HCT116 (cell line): ENCODE results near the gene FCRL6. TPM values are rescaled to one million over a fixed set of nuclear protein-coding genes. Genes with fewer than 3 reads are reported as not detected.

Experiments
- ATAC-seq: fragments of 200-7000 bp; cut with Tn5 transposase; 2 replicates; pipeline ENCODE4 v1.9.1; 2020; ENCODE audit warnings: mild to moderate bottlenecking, moderate library complexity
- Bru-seq: library from RNA; stranded (reverse); fragments of 400-500 nt; gene quantifications from one replicate; lab custom pipeline; 2021; lab: Mats Ljungman, UMichigan
- BruChase-seq, 2 experiments: library from RNA; stranded (reverse); fragments of 400-500 nt; gene quantifications; one replicate each; lab custom pipeline; 2021; lab: Mats Ljungman, UMichigan
- BruUV-seq: library from RNA; stranded (reverse); fragments of 400-500 nt; replicated peaks from 2 replicates; lab custom pipeline; 2021; lab: Mats Ljungman, UMichigan
- CTCF ChIA-PET: fragments of 300-600 bp; sonication (Branson Sonifier 250); formaldehyde crosslinking; loops from one replicate; lab custom pipeline; 2021; ENCODE audit warnings: antibody characterized with exemption; lab: Charles Lee
- POLR2A ChIA-PET: fragments of 300-600, 350-600 bp; sonication (Branson Sonifier 250); formaldehyde crosslinking; loops from one replicate; lab custom pipeline; 2021; ENCODE audit warnings: antibody characterized with exemption; lab: Charles Lee
- RAD21 ChIA-PET, 2 experiments: fragments of 300-600 bp; sonication (Branson Sonifier 250); formaldehyde crosslinking; loops; one replicate each; lab custom pipeline; 2023; ENCODE audit warnings: low total read pairs in 2 of 2; ENCODE audit not compliant: uncharacterized antibody in 2 of 2, unreplicated experiment in 2 of 2, low non-redundant PET in 1 of 2; lab: Charles Lee
- DNase-seq: peaks from one replicate; pipeline ENCODE4 v3.0.0-alpha.2; 2010; ENCODE audit warnings: low read depth, low spot score
- H2AFZ ChIP-seq: fragments of 200-600 bp; shearing (Covaris generic), sonication (generic); 2 replicates; pipeline ENCODE4 v1.6.1; 2017; ENCODE audit warnings: low read depth, mixed run types, mixed read lengths, antibody characterized with exemption, low read length; ENCODE audit not compliant: poor library complexity, severe bottlenecking
- H3K27ac ChIP-seq: 2 replicates; pipeline ENCODE4 v1.5.1; 2012; ENCODE audit warnings: low read depth, low read length
- H3K27me3 ChIP-seq: fragments of 200-600 bp; sonication (generic); 2 replicates; pipeline ENCODE4 v1.6.1; 2016; ENCODE audit warnings: mixed run types, low read length, mixed read lengths; ENCODE audit not compliant: insufficient read depth
- H3K36me3 ChIP-seq, 2 experiments: fragments of 200-500 bp in 1 of 2; fragments of 200-600 bp in 1 of 2; sonication (Bioruptor generic) in 1 of 2; sonication (generic) in 1 of 2; 2 replicates each; pipeline versions ENCODE4 v1.5.1 to v1.6.1; 2014 to 2016; ENCODE audit warnings: low read length in 2 of 2, inconsistent platforms in 1 of 2, mixed read lengths in 1 of 2, mixed run types in 1 of 2; ENCODE audit not compliant: insufficient read depth in 2 of 2, control insufficient read depth in 1 of 2
- H3K4me1 ChIP-seq, 2 experiments: fragments of 200-600 bp in 1 of 2; sonication (generic) in 1 of 2; 2 replicates each; pipeline versions ENCODE4 v1.5.1 to v1.6.1; 2012 to 2017; ENCODE audit warnings: low read length in 2 of 2, inconsistent platforms in 1 of 2, mild to moderate bottlenecking in 1 of 2, mixed read lengths in 1 of 2, mixed run types in 1 of 2, moderate library complexity in 1 of 2; ENCODE audit not compliant: insufficient read depth in 2 of 2, control insufficient read depth in 1 of 2
- H3K4me2 ChIP-seq: fragments of 200-600 bp; sonication (generic); 2 replicates; pipeline ENCODE4 v1.6.1; 2017; ENCODE audit warnings: mixed run types, low read length, mixed read lengths
- H3K4me3 ChIP-seq, 2 experiments: fragments of 200-600 bp in 1 of 2; sonication (generic) in 1 of 2; replicated peaks in 1 of 2; 2 replicates each; pipeline ENCODE4 v1.5.1; 2011 to 2016; ENCODE audit warnings: low read length in 2 of 2, control low read depth in 1 of 2, low read depth in 1 of 2, mild to moderate bottlenecking in 1 of 2, mixed read lengths in 1 of 2, mixed run types in 1 of 2
- H3K79me2 ChIP-seq: fragments of 200-600 bp; sonication (generic); 2 replicates; pipeline ENCODE4 v1.6.1; 2017; ENCODE audit warnings: mild to moderate bottlenecking, mixed run types, low read length, moderate library complexity, mixed read lengths; ENCODE audit not compliant: insufficient read depth
- H3K9ac ChIP-seq: fragments of 200-600 bp; sonication (generic); 2 replicates; pipeline ENCODE4 v1.6.1; 2016; ENCODE audit warnings: low read length, mixed read lengths
- H3K9me2 ChIP-seq: fragments of 200-600 bp; sonication (generic), shearing (Covaris generic); 2 replicates; pipeline ENCODE4 v1.6.1; 2017; ENCODE audit warnings: mixed run types, mild to moderate bottlenecking, moderate library complexity; ENCODE audit not compliant: insufficient read depth
- H3K9me3 ChIP-seq, 2 experiments: fragments of 200-500 bp in 1 of 2; fragments of 200-600 bp in 1 of 2; sonication (Bioruptor generic) in 1 of 2; sonication (generic) in 1 of 2; 2 replicates each; pipeline ENCODE4 v1.6.1; 2014 to 2017; ENCODE audit warnings: low read length in 2 of 2, mixed read lengths in 2 of 2, inconsistent platforms in 1 of 2, low read depth in 1 of 2, mild to moderate bottlenecking in 1 of 2, mixed run types in 1 of 2, moderate library complexity in 1 of 2; ENCODE audit not compliant: control insufficient read depth in 1 of 2, insufficient read depth in 1 of 2
- H4K20me1 ChIP-seq: fragments of 200-600 bp; sonication (generic), shearing (Covaris generic); 2 replicates; pipeline ENCODE4 v1.6.1; 2017; ENCODE audit warnings: mixed run types, mild to moderate bottlenecking, moderate library complexity; ENCODE audit not compliant: insufficient read depth
- ATF3 ChIP-seq: IDR thresholded peaks from 2 replicates; pipeline ENCODE4 v1.6.1; 2012
- CBX3 ChIP-seq: IDR thresholded peaks from 2 replicates; pipeline ENCODE4 v1.6.1; 2012; ENCODE audit warnings: low read depth
- CEBPB ChIP-seq: IDR thresholded peaks from 2 replicates; pipeline ENCODE4 v1.6.1; 2012; ENCODE audit warnings: low read depth
- CTCF ChIP-seq, 3 experiments: fragments of 200-600 bp in 1 of 3; sonication (generic) in 1 of 3; IDR thresholded peaks in 2 of 3; conservative IDR thresholded peaks in 1 of 3; 2 replicates each; pipeline ENCODE4 v1.5.1; 2012 to 2017; ENCODE audit warnings: low read depth in 2 of 3, low read length in 2 of 3, antibody characterized with exemption in 1 of 3, borderline replicate concordance in 1 of 3, control low read depth in 1 of 3, mild to moderate bottlenecking in 1 of 3, mixed read lengths in 1 of 3, mixed run types in 1 of 3, moderate library complexity in 1 of 3; ENCODE audit not compliant: insufficient read depth in 1 of 3
- EGR1 ChIP-seq: IDR thresholded peaks from 2 replicates; pipeline ENCODE4 v1.6.1; 2012; ENCODE audit warnings: low read depth
- EZH2 ChIP-seq: fragments of 200-600 bp; sonication (generic); IDR thresholded peaks from 2 replicates; pipeline ENCODE4 v1.6.1; 2017; ENCODE audit warnings: antibody characterized with exemption, mixed run types
- EZH2phosphoT487 ChIP-seq: fragments of 200-600 bp; IDR thresholded peaks from 2 replicates; pipeline ENCODE4 v1.6.1; 2018; ENCODE audit warnings: antibody characterized with exemption, borderline replicate concordance
- FOSL1 ChIP-seq: IDR thresholded peaks from 2 replicates; pipeline ENCODE4 v1.6.1; 2012; ENCODE audit warnings: low read depth
- JUND ChIP-seq: IDR thresholded peaks from 2 replicates; pipeline ENCODE4 v1.6.1; 2012
- MAX ChIP-seq: IDR thresholded peaks from 2 replicates; pipeline ENCODE4 v1.6.1; 2012
- POLR2A ChIP-seq: IDR thresholded peaks from 2 replicates; pipeline ENCODE4 v1.7.0; 2011; ENCODE audit warnings: borderline replicate concordance; ENCODE audit not compliant: insufficient read depth, insufficient read length; ENCODE audit errors: extremely low read depth
- POLR2AphosphoS5 ChIP-seq: IDR thresholded peaks from 2 replicates; pipeline ENCODE4 v1.6.1; 2011; ENCODE audit warnings: mild to moderate bottlenecking, low read depth, low read length, moderate library complexity
- REST ChIP-seq: IDR thresholded peaks from 2 replicates; pipeline ENCODE4 v1.6.1; 2012; ENCODE audit warnings: low read depth
- SIN3A ChIP-seq: IDR thresholded peaks from 2 replicates; pipeline ENCODE4 v1.6.1; 2012; ENCODE audit warnings: low read depth
- SP1 ChIP-seq: IDR thresholded peaks from 2 replicates; pipeline ENCODE4 v1.6.1; 2012; ENCODE audit warnings: low read depth
- SRF ChIP-seq: IDR thresholded peaks from 2 replicates; pipeline ENCODE4 v1.6.1; 2012; ENCODE audit warnings: low read depth
- TCF7L2 ChIP-seq: IDR thresholded peaks from 2 replicates; pipeline ENCODE4 v1.7.0; 2011; ENCODE audit warnings: borderline replicate concordance, inconsistent platforms; ENCODE audit not compliant: insufficient read depth, insufficient read length; ENCODE audit errors: extremely low read depth
- YY1 ChIP-seq: IDR thresholded peaks from 2 replicates; pipeline ENCODE4 v1.6.1; 2011; ENCODE audit warnings: low read length, low read depth, moderate library complexity, mild to moderate bottlenecking; ENCODE audit not compliant: insufficient replicate concordance; ENCODE audit errors: extremely low read depth
- ZBTB33 ChIP-seq: IDR thresholded peaks from 2 replicates; pipeline ENCODE4 v1.6.1; 2011; ENCODE audit warnings: mild to moderate bottlenecking, low read length, moderate library complexity; ENCODE audit not compliant: insufficient replicate concordance; ENCODE audit errors: extremely low read depth
- intact Hi-C: fragments of 100-400 bp; cut with micrococcal nuclease; formaldehyde crosslinking; loops from 2 replicates; pipeline ENCODE4 v1.10.0; 2022
- long read RNA-seq: library from polyadenylated mRNA; unstranded; transcript quantifications from one replicate; pipeline ENCODE4 v2.0.0, GENCODE V29; 2021; ENCODE audit not compliant: unreplicated experiment
- polyA plus RNA-seq: library from polyadenylated mRNA; unstranded; fragments of >200 nt; gene quantifications from 2 replicates; pipeline ENCODE4 v1.2.1, GENCODE V29; 2012; ENCODE audit warnings: missing spikeins
- total RNA-seq: library from RNA; stranded (reverse); gene quantifications from one replicate; pipeline ENCODE4 v1.2.1, GENCODE V29; 2021; ENCODE audit not compliant: unreplicated experiment

Gene FCRL6
- total RNA-seq (not detected), Bru-seq, nascent RNA (not detected), BruChase-seq, experiment 1, labeled RNA remaining after a 6-hour chase (percentile 6 among the genes with signal in this experiment), BruChase-seq, experiment 2, labeled RNA remaining after a 2-hour chase (percentile 7 among the genes with signal in this experiment)
- not detected in 2 replicates for polyA plus RNA-seq
- long read RNA-seq, result 0 reads

GRCh38 chr1:159802111-159802510 lies at the start of gene FCRL6:
Gene FCRL6, plus strand, starts transcription at chr1:159802360. Its CDS starts 65 bp downstream, at chr1:159802425.
- ATAC-seq (no peak), DNase-seq (no peak)
- H3K9me3 ChIP-seq, result no peaks in the 10 kb centered on the region
- H3K9ac ChIP-seq, result no peak within 1 kb of the TSS
- no peak within 1 kb of the TSS for H3K27ac ChIP-seq
- no peaks in the 10 kb centered on the region; the same call in 1 of the 2 replicates for H3K9me2 ChIP-seq
- no peaks in the 10 kb centered on the region for H3K79me2 ChIP-seq
- intact Hi-C loops, result no loop called here
- H3K4me1 ChIP-seq, result no peaks in the 10 kb centered on the region
- no TSS peak for BruUV-seq
- ChIA-PET POLR2A (no interaction called here), CTCF (interaction anchor here (1.4 to 9.3 kb wide), 2 partner anchors 89 to 205 kb away, joined by 5 to 229 read pairs; no protein-coding TSS in a partner anchor), RAD21 (interaction anchor here in 1 of 2 experiments (1.3 kb wide), 1 partner anchor 89 kb away, joined by 3 read pairs; no protein-coding TSS in a partner anchor)
- no peak within 1 kb of the TSS for H3K4me2 ChIP-seq
- no peaks in the 10 kb centered on the region for H4K20me1 ChIP-seq
- no peak within 1 kb of the TSS for H2AFZ ChIP-seq
- H3K36me3 ChIP-seq, result no peaks in the 10 kb centered on the region
- H3K27me3 ChIP-seq, result 0 out of 2 replicates have a peak, but pooled peaks cover 3% of the 10 kb centered on the region
- no peak within 1 kb of the TSS for H3K4me3 ChIP-seq
- TF ChIP-seq YY1 (no peak), CEBPB (no peak), POLR2AphosphoS5 (no peak), EGR1 (no peak), TCF7L2 (no peak), REST (no peak), POLR2A (no peak), FOSL1 (no peak), CBX3 (no peak), ATF3 (no peak), SRF (no peak), ZBTB33 (no peak), EZH2 (no peak), SIN3A (no peak), MAX (no peak), SP1 (no peak), EZH2phosphoT487 (no peak), CTCF (IDR thresholded peaks at IDR 0.05 in 2 of 3, conservative IDR thresholded peaks at IDR 0.05 in 1 of 3; ENCODE audit: borderline replicate concordance in 1 of 3, insufficient read depth in 1 of 3, low read depth in 2 of 3, low read length in 2 of 3) (no peak), JUND (no peak)
- TF ChIP-seq, all 23 proteins: peak for 0
